ENCODE results near the gene SERPINA5. TPM values are rescaled to one million over a fixed set of nuclear protein-coding genes. Genes with fewer than 3 reads are reported as not detected.

The SERPINA5 gene
- total RNA-seq, 2 donors from 2014 or later, result not detected

GRCh38 chr14:94620597-94620996 lies 39.4 kb downstream of the SERPINA5 start:
- peaks cover 12 to 15% of the 10 kb centered on the region in 2 donors for H3K9me3 Mint-ChIP-seq
- peaks cover 3 to 9% of the 10 kb centered on the region in 2 donors for H3K36me3 Mint-ChIP-seq (ENCODE audit: insufficient read depth in 2 of 2)
- no peak overlapping the region for H3K4me3 Mint-ChIP-seq
- H3K4me1 Mint-ChIP-seq (ENCODE audit: low read depth), result no peaks in the 10 kb centered on the region
- H3K27me3 Mint-ChIP-seq (ENCODE audit: low read depth), result no peaks in the 10 kb centered on the region
- no peak overlapping the region for H3K27ac Mint-ChIP-seq
- no peak for DNase-seq
- no peak for ATAC-seq (replicated peaks in 1 of 2)

GRCh38 chr14:94621358-94622134 lies 40.3 kb downstream of the SERPINA5 start:
- ATAC-seq (replicated peaks in 1 of 2) (no peak), DNase-seq (no peak)
- Mint-ChIP-seq H3K9me3 (peaks cover 11 to 14% of the 10 kb centered on the region in 2 donors), H3K36me3 (ENCODE audit: insufficient read depth in 2 of 2) (peaks cover 3 to 9% of the 10 kb centered on the region in 2 donors), H3K4me3 (no peak overlapping the region), H3K4me1 (ENCODE audit: low read depth) (no peaks in the 10 kb centered on the region), H3K27ac (no peak overlapping the region), H3K27me3 (ENCODE audit: low read depth) (no peaks in the 10 kb centered on the region)

- no peak for DNase-seq
- peaks cover 2 to 8% of the 10 kb centered on the region in 2 donors for H3K36me3 Mint-ChIP-seq (ENCODE audit: insufficient read depth in 2 of 2)
- no peak for ATAC-seq (replicated peaks in 1 of 2)
- no peaks in the 10 kb centered on the region for H3K27me3 Mint-ChIP-seq (ENCODE audit: low read depth)
- no peak overlapping the region for H3K4me3 Mint-ChIP-seq
- H3K27ac Mint-ChIP-seq, result no peak overlapping the region
- H3K4me1 Mint-ChIP-seq (ENCODE audit: low read depth), result no peaks in the 10 kb centered on the region
- peaks cover 9 to 10% of the 10 kb centered on the region in 2 donors for H3K9me3 Mint-ChIP-seq
Measured at GRCh38 chr14:94622653-94623421, 41.6 kb downstream of the SERPINA5 start.

- no peak for ATAC-seq (replicated peaks in 1 of 2)
- H3K4me3 Mint-ChIP-seq, result no peak overlapping the region
- H3K27ac Mint-ChIP-seq, result no peak overlapping the region
Measured at GRCh38 chr14:94623422-94623809, 42.2 kb downstream of the SERPINA5 start.

GRCh38 chr14:94623856-94624499 lies 42.8 kb downstream of the SERPINA5 start:
- peaks cover 0 to 2% of the 10 kb centered on the region in 2 donors for H3K36me3 Mint-ChIP-seq (ENCODE audit: insufficient read depth in 2 of 2)
- H3K4me1 Mint-ChIP-seq (ENCODE audit: low read depth), result no peaks in the 10 kb centered on the region
- no peak overlapping the region for H3K27ac Mint-ChIP-seq
- no peak overlapping the region for H3K4me3 Mint-ChIP-seq
- H3K9me3 Mint-ChIP-seq, result peaks cover 4 to 5% of the 10 kb centered on the region in 2 donors
- peaks cover 5% of the 10 kb centered on the region for H3K27me3 Mint-ChIP-seq (ENCODE audit: low read depth)
- no peak for DNase-seq
- no peak for ATAC-seq (replicated peaks in 1 of 2)

More at GRCh38 chr14:94623422-94623809, 42.2 kb downstream of the SERPINA5 start:
- Mint-ChIP-seq H3K27me3 (ENCODE audit: low read depth) (no peaks in the 10 kb centered on the region), H3K36me3 (ENCODE audit: insufficient read depth in 2 of 2) (peaks cover 0 to 7% of the 10 kb centered on the region in 2 donors), H3K4me1 (ENCODE audit: low read depth) (no peaks in the 10 kb centered on the region), H3K9me3 (peaks cover 9 to 10% of the 10 kb centered on the region in 2 donors)
- DNase-seq, result no peak

GRCh38 chr14:94624537-94625352 lies 43.5 kb downstream of the SERPINA5 start:
- H3K36me3 Mint-ChIP-seq (ENCODE audit: insufficient read depth in 2 of 2), result no peaks in the 10 kb centered on the region
- H3K4me3 Mint-ChIP-seq, result no peak overlapping the region
- H3K4me1 Mint-ChIP-seq (ENCODE audit: low read depth), result no peaks in the 10 kb centered on the region
- DNase-seq (no peak), ATAC-seq (replicated peaks in 1 of 2) (no peak)
- H3K27me3 Mint-ChIP-seq (ENCODE audit: low read depth), result peaks cover 10% of the 10 kb centered on the region
- no peak overlapping the region for H3K27ac Mint-ChIP-seq
- H3K9me3 Mint-ChIP-seq, result peaks cover 2 to 3% of the 10 kb centered on the region in 2 donors

GRCh38 chr14:94625353-94625635 lies 44.1 kb downstream of the SERPINA5 start:
- Mint-ChIP-seq H3K36me3 (ENCODE audit: insufficient read depth in 2 of 2) (no peaks in the 10 kb centered on the region), H3K27me3 (ENCODE audit: low read depth) (peaks cover 10% of the 10 kb centered on the region), H3K4me1 (ENCODE audit: low read depth) (no peaks in the 10 kb centered on the region), H3K4me3 (no peak overlapping the region), H3K27ac (no peak overlapping the region), H3K9me3 (no peaks in the 10 kb centered on the region)
- ATAC-seq (replicated peaks in 1 of 2) (no peak), DNase-seq (no peak)

GRCh38 chr14:94628578-94628977 lies 47.4 kb downstream of the SERPINA5 start:
- no peak for DNase-seq
- Mint-ChIP-seq H3K27me3 (ENCODE audit: low read depth) (peaks cover 16% of the 10 kb centered on the region), H3K27ac (no peak overlapping the region), H3K4me1 (ENCODE audit: low read depth) (no peaks in the 10 kb centered on the region), H3K4me3 (no peak overlapping the region), H3K36me3 (ENCODE audit: insufficient read depth in 2 of 2) (no peaks in the 10 kb centered on the region), H3K9me3 (no peaks in the 10 kb centered on the region)
- no peak for ATAC-seq (replicated peaks in 1 of 2)

- no peak for DNase-seq
Measured at GRCh38 chr14:94630396-94630795, 49.2 kb downstream of the SERPINA5 start.

GRCh38 chr14:94631050-94631449 lies 49.8 kb downstream of the SERPINA5 start:
- ATAC-seq (replicated peaks in 1 of 2) (no peak), DNase-seq (no peak)
- Mint-ChIP-seq H3K27me3 (ENCODE audit: low read depth) (peaks cover 16% of the 10 kb centered on the region), H3K27ac (no peak overlapping the region), H3K4me3 (no peak overlapping the region), H3K9me3 (no peaks in the 10 kb centered on the region), H3K36me3 (ENCODE audit: insufficient read depth in 2 of 2) (no peaks in the 10 kb centered on the region), H3K4me1 (ENCODE audit: low read depth) (no peaks in the 10 kb centered on the region)

More at GRCh38 chr14:94630396-94630795, 49.2 kb downstream of the SERPINA5 start:
- Mint-ChIP-seq H3K27ac (no peak overlapping the region), H3K4me3 (no peak overlapping the region), H3K36me3 (ENCODE audit: insufficient read depth in 2 of 2) (no peaks in the 10 kb centered on the region), H3K9me3 (no peaks in the 10 kb centered on the region), H3K27me3 (ENCODE audit: low read depth) (peaks cover 16% of the 10 kb centered on the region), H3K4me1 (ENCODE audit: low read depth) (no peaks in the 10 kb centered on the region)
- ATAC-seq (replicated peaks in 1 of 2), result no peak

GRCh38 chr14:94631536-94632304 lies 50.5 kb downstream of the SERPINA5 start:
- no peak overlapping the region for H3K4me3 Mint-ChIP-seq
- H3K27ac Mint-ChIP-seq, result no peak overlapping the region
- no peaks in the 10 kb centered on the region for H3K9me3 Mint-ChIP-seq
- no peak for DNase-seq
- no peaks in the 10 kb centered on the region for H3K4me1 Mint-ChIP-seq (ENCODE audit: low read depth)
- H3K36me3 Mint-ChIP-seq (ENCODE audit: insufficient read depth in 2 of 2), result no peaks in the 10 kb centered on the region
- ATAC-seq (replicated peaks in 1 of 2), result no peak
- peaks cover 16% of the 10 kb centered on the region for H3K27me3 Mint-ChIP-seq (ENCODE audit: low read depth)

- no peak overlapping the region for H3K4me3 Mint-ChIP-seq
- no peaks in the 10 kb centered on the region for H3K9me3 Mint-ChIP-seq
- H3K27me3 Mint-ChIP-seq (ENCODE audit: low read depth), result peaks cover 16% of the 10 kb centered on the region
- DNase-seq, result no peak
- no peak for ATAC-seq (replicated peaks in 1 of 2)
- no peaks in the 10 kb centered on the region for H3K36me3 Mint-ChIP-seq (ENCODE audit: insufficient read depth in 2 of 2)
- H3K27ac Mint-ChIP-seq, result no peak overlapping the region
- H3K4me1 Mint-ChIP-seq (ENCODE audit: low read depth), result no peaks in the 10 kb centered on the region
Measured at GRCh38 chr14:94632305-94632590, 51.0 kb downstream of the SERPINA5 start.
